ENCODE data around the gene HIP1.

DNA sequence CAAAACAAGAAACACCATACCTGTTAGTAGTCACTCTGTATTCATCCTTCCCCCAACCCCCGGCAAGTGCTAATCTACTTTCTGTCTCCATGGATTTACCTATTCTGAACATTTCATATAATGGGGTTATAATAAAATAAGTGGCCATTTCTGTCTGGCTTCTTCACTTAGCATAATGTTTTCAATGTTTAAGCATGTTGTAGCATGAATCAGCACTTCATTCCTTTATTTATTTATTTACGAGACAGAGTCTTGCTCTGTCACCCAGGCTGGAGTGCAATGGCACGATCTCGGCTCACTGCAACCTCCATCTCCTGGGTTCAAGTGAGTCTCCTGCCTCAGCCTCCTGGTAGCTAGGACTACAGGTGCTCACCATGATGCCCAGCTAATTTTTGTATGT is 69.2 kb downstream of the HIP1 start:
- TF ChIP-seq CTCF (IDR thresholded peaks at IDR 0.05; ENCODE audit: insufficient read depth, low read depth, low read length), result no peak
- TF ChIP-seq EZH2 (IDR thresholded peaks at IDR 0.05; ENCODE audit: insufficient read depth, low read length), result no peak

All from astrocyte (in vitro differentiated cells and primary cell).